ENCODE results near the gene OR14A16. TPM values are rescaled to one million over a fixed set of nuclear protein-coding genes. Genes with fewer than 3 reads are reported as not detected.

Gene OR14A16
- total RNA-seq, 1 experiment from 2014 or later = not detected

GRCh38 chr1:247829656-247830055 is 5.7 kb upstream of the OR14A16 start:
- Histone ChIP-seq H3K4me2 (ENCODE audit: low read depth, low read length, poor library complexity, severe bottlenecking) (no peak overlapping the region), H3K27ac (ENCODE audit: low read length) (no peak overlapping the region), H3K27me3 (ENCODE audit: low read length) (no peaks in the 10 kb centered on the region), H3K9me2 (replicated peaks; ENCODE audit: insufficient read depth, low read length) (no peaks in the 10 kb centered on the region), H3K9me3 (ENCODE audit: low read length) (no peaks in the 10 kb centered on the region), H3K4me1 (ENCODE audit: low read length) (no peaks in the 10 kb centered on the region), H3K9ac (ENCODE audit: low read length) (no peak overlapping the region), H3K79me2 (ENCODE audit: low read length) (no peaks in the 10 kb centered on the region), H2AFZ (ENCODE audit: low read length) (no peak overlapping the region), H4K20me1 (ENCODE audit: insufficient read depth, low read depth, low read length) (no peaks in the 10 kb centered on the region), H3K36me3 (ENCODE audit: insufficient read depth, low read length) (no peaks in the 10 kb centered on the region), H3K4me3 (ENCODE audit: low read length) (no peak overlapping the region)
- no peak for DNase-seq

- Histone ChIP-seq H4K20me1 (ENCODE audit: insufficient read depth, low read depth, low read length) (no peaks in the 10 kb centered on the region), H3K79me2 (ENCODE audit: low read length) (no peaks in the 10 kb centered on the region), H3K36me3 (ENCODE audit: insufficient read depth, low read length) (no peaks in the 10 kb centered on the region)
These were observed 1.4 kb upstream of the OR14A16 start for GRCh38 chr1:247825362-247825761.

GRCh38 chr1:247822060-247822459 is 1.9 kb downstream of the OR14A16 start:
- Histone ChIP-seq H3K9ac (ENCODE audit: low read length) (no peak overlapping the region), H4K20me1 (ENCODE audit: insufficient read depth, low read depth, low read length) (no peaks in the 10 kb centered on the region), H3K27me3 (ENCODE audit: low read length) (no peaks in the 10 kb centered on the region), H3K27ac (ENCODE audit: low read length) (no peak overlapping the region), H2AFZ (ENCODE audit: low read length) (no peak overlapping the region), H3K4me2 (ENCODE audit: low read depth, low read length, poor library complexity, severe bottlenecking) (no peak overlapping the region), H3K9me2 (replicated peaks; ENCODE audit: insufficient read depth, low read length) (no peaks in the 10 kb centered on the region), H3K9me3 (ENCODE audit: low read length) (no peaks in the 10 kb centered on the region), H3K4me1 (ENCODE audit: low read length) (peaks cover 6% of the 10 kb centered on the region), H3K36me3 (ENCODE audit: insufficient read depth, low read length) (no peaks in the 10 kb centered on the region), H3K79me2 (ENCODE audit: low read length) (no peaks in the 10 kb centered on the region), H3K4me3 (ENCODE audit: low read length) (no peak overlapping the region)
- DNase-seq = no peak

More at GRCh38 chr1:247825362-247825761, 1.4 kb upstream of the OR14A16 start:
- Histone ChIP-seq H2AFZ (ENCODE audit: low read length) (no peak overlapping the region), H3K9me3 (ENCODE audit: low read length) (no peaks in the 10 kb centered on the region), H3K27me3 (ENCODE audit: low read length) (no peaks in the 10 kb centered on the region), H3K4me3 (ENCODE audit: low read length) (no peak overlapping the region), H3K9ac (ENCODE audit: low read length) (no peak overlapping the region), H3K9me2 (replicated peaks; ENCODE audit: insufficient read depth, low read length) (no peaks in the 10 kb centered on the region), H3K4me1 (ENCODE audit: low read length) (peaks cover 6% of the 10 kb centered on the region), H3K4me2 (ENCODE audit: low read depth, low read length, poor library complexity, severe bottlenecking) (no peak overlapping the region), H3K27ac (ENCODE audit: low read length) (no peak overlapping the region)
- DNase-seq = no peak

- H3K4me2 ChIP-seq (ENCODE audit: low read depth, low read length, poor library complexity, severe bottlenecking) = no peak overlapping the region
- no peaks in the 10 kb centered on the region for H3K79me2 ChIP-seq (ENCODE audit: low read length)
- H2AFZ ChIP-seq (ENCODE audit: low read length) = no peak overlapping the region
- no peak overlapping the region for H3K27ac ChIP-seq (ENCODE audit: low read length)
- no peaks in the 10 kb centered on the region for H3K9me2 ChIP-seq (replicated peaks; ENCODE audit: insufficient read depth, low read length)
- no peak for DNase-seq
- no peaks in the 10 kb centered on the region for H3K27me3 ChIP-seq (ENCODE audit: low read length)
- no peaks in the 10 kb centered on the region; the same call in 1 of the 2 replicates for H3K9me3 ChIP-seq (ENCODE audit: low read length)
- H3K4me1 ChIP-seq (ENCODE audit: low read length) = no peaks in the 10 kb centered on the region
- no peak overlapping the region for H3K9ac ChIP-seq (ENCODE audit: low read length)
- H3K4me3 ChIP-seq (ENCODE audit: low read length) = no peak overlapping the region
- H3K36me3 ChIP-seq (ENCODE audit: insufficient read depth, low read length) = no peaks in the 10 kb centered on the region
- H4K20me1 ChIP-seq (ENCODE audit: insufficient read depth, low read depth, low read length) = no peaks in the 10 kb centered on the region
These were observed 11.3 kb downstream of the OR14A16 start for GRCh38 chr1:247812637-247813036.

GRCh38 chr1:247797518-247797917 is 26.4 kb downstream of the OR14A16 start:
- no peak overlapping the region for H2AFZ ChIP-seq (ENCODE audit: low read length)
- H3K9ac ChIP-seq (ENCODE audit: low read length) = no peak overlapping the region
- H3K79me2 ChIP-seq (ENCODE audit: low read length) = no peaks in the 10 kb centered on the region
- H4K20me1 ChIP-seq (ENCODE audit: insufficient read depth, low read depth, low read length) = no peaks in the 10 kb centered on the region
- DNase-seq = no peak
- H3K27me3 ChIP-seq (ENCODE audit: low read length) = no peaks in the 10 kb centered on the region
- peaks cover 5% of the 10 kb centered on the region; the same call in 1 of the 2 replicates for H3K9me3 ChIP-seq (ENCODE audit: low read length)
- H3K4me3 ChIP-seq (ENCODE audit: low read length) = no peak overlapping the region
- H3K36me3 ChIP-seq (ENCODE audit: insufficient read depth, low read length) = no peaks in the 10 kb centered on the region
- H3K4me2 ChIP-seq (ENCODE audit: low read depth, low read length, poor library complexity, severe bottlenecking) = no peak overlapping the region
- H3K9me2 ChIP-seq (replicated peaks; ENCODE audit: insufficient read depth, low read length) = no peaks in the 10 kb centered on the region
- H3K27ac ChIP-seq (ENCODE audit: low read length) = no peak overlapping the region
- H3K4me1 ChIP-seq (ENCODE audit: low read length) = no peaks in the 10 kb centered on the region

- no peak overlapping the region for H3K4me3 ChIP-seq (ENCODE audit: low read length)
- no peaks in the 10 kb centered on the region for H3K9me2 ChIP-seq (replicated peaks; ENCODE audit: insufficient read depth, low read length)
- H3K9ac ChIP-seq (ENCODE audit: low read length) = no peak overlapping the region
- no peaks in the 10 kb centered on the region for H3K27me3 ChIP-seq (ENCODE audit: low read length)
- H3K36me3 ChIP-seq (ENCODE audit: insufficient read depth, low read length) = no peaks in the 10 kb centered on the region
- no peak overlapping the region for H3K4me2 ChIP-seq (ENCODE audit: low read depth, low read length, poor library complexity, severe bottlenecking)
- no peak overlapping the region for H2AFZ ChIP-seq (ENCODE audit: low read length)
- H3K4me1 ChIP-seq (ENCODE audit: low read length) = no peaks in the 10 kb centered on the region
- no peaks in the 10 kb centered on the region for H4K20me1 ChIP-seq (ENCODE audit: insufficient read depth, low read depth, low read length)
- DNase-seq = no peak
- H3K9me3 ChIP-seq (ENCODE audit: low read length) = no peaks in the 10 kb centered on the region
- no peak overlapping the region for H3K27ac ChIP-seq (ENCODE audit: low read length)
- no peaks in the 10 kb centered on the region for H3K79me2 ChIP-seq (ENCODE audit: low read length)
These were observed 54.3 kb downstream of the OR14A16 start for GRCh38 chr1:247769603-247770002.

Other genes starting within 250 kb of the OR14A16 start
- gene OR2G2, start 235.8 kb downstream of the OR14A16 start, total RNA-seq (2014; rRNA removed; shearing (Covaris generic); ENCODE audit: low replicate concordance) = not detected in 2 replicates
- not detected in 2 replicates for gene OR2G3, start 218.5 kb downstream of the OR14A16 start, total RNA-seq (2014; rRNA removed; shearing (Covaris generic); ENCODE audit: low replicate concordance)
- not detected in 2 replicates for gene OR13G1, start 144.4 kb downstream of the OR14A16 start, total RNA-seq (2014; rRNA removed; shearing (Covaris generic); ENCODE audit: low replicate concordance)
- gene OR6F1, start 107.5 kb downstream of the OR14A16 start, total RNA-seq (2014; rRNA removed; shearing (Covaris generic); ENCODE audit: low replicate concordance) = not detected in 2 replicates
- gene OR14K1, start 85.5 kb downstream of the OR14A16 start, total RNA-seq (2014; rRNA removed; shearing (Covaris generic); ENCODE audit: low replicate concordance) = not detected in 2 replicates
- gene OR14A2, start 76.0 kb downstream of the OR14A16 start, total RNA-seq (2014; rRNA removed; shearing (Covaris generic); ENCODE audit: low replicate concordance) = not detected in 2 replicates
- gene OR1C1, start 63.6 kb downstream of the OR14A16 start, total RNA-seq (2014; rRNA removed; shearing (Covaris generic); ENCODE audit: low replicate concordance) = not detected in 2 replicates
- gene OR11L1, start 17.8 kb upstream of the OR14A16 start, total RNA-seq (2014; rRNA removed; shearing (Covaris generic); ENCODE audit: low replicate concordance) = not detected in 2 replicates
- not detected in 2 replicates for gene TRIM58, start 33.1 kb upstream of the OR14A16 start, total RNA-seq (2014; rRNA removed; shearing (Covaris generic); ENCODE audit: low replicate concordance)
- gene OR2W3, start 71.5 kb upstream of the OR14A16 start, total RNA-seq (2014; rRNA removed; shearing (Covaris generic); ENCODE audit: low replicate concordance) = not detected in 2 replicates
- not detected in 2 replicates for gene OR2T8, start 96.1 kb upstream of the OR14A16 start, total RNA-seq (2014; rRNA removed; shearing (Covaris generic); ENCODE audit: low replicate concordance)
- gene OR2AJ1, start 100.8 kb upstream of the OR14A16 start, total RNA-seq (2014; rRNA removed; shearing (Covaris generic); ENCODE audit: low replicate concordance) = not detected in 2 replicates
- gene OR2L8, start 124.7 kb upstream of the OR14A16 start, total RNA-seq (2014; rRNA removed; shearing (Covaris generic); ENCODE audit: low replicate concordance) = not detected in 2 replicates
- 0.22 TPM in 1 of 2 replicates, not detected in the other for gene OR2AK2, start 141.1 kb upstream of the OR14A16 start, total RNA-seq (2014; rRNA removed; shearing (Covaris generic); ENCODE audit: low replicate concordance)
- gene OR2L5, start 189.5 kb upstream of the OR14A16 start, total RNA-seq (2014; rRNA removed; shearing (Covaris generic); ENCODE audit: low replicate concordance) = 0.19 TPM in 1 of 2 replicates, not detected in the other
- gene OR2L2, start 206.0 kb upstream of the OR14A16 start, total RNA-seq (2014; rRNA removed; shearing (Covaris generic); ENCODE audit: low replicate concordance) = 0.07 TPM in 1 of 2 replicates, not detected in the other
- not detected in 2 replicates for gene OR2L3, start 222.7 kb upstream of the OR14A16 start, total RNA-seq (2014; rRNA removed; shearing (Covaris generic); ENCODE audit: low replicate concordance)